H1 (cell line): ENCODE results near the gene SUCLG2. TPM values are rescaled to one million over a fixed set of nuclear protein-coding genes. Genes with fewer than 3 reads are reported as not detected.

Experiments
- CTCF ChIA-PET: fragments of 300-600 bp; sonication (Branson Sonifier 250); formaldehyde crosslinking; loops from one replicate; lab custom pipeline; 2021; ENCODE audit not compliant: partially characterized antibody; lab: Charles Lee
- POLR2A ChIA-PET: fragments of 300-600 bp; sonication (Branson Sonifier 250); formaldehyde crosslinking; loops from one replicate; lab custom pipeline; 2021; ENCODE audit warnings: inconsistent platforms; ENCODE audit not compliant: partially characterized antibody; lab: Charles Lee
- DNase-seq, 2 experiments: peaks; one replicate each; pipeline versions ENCODE4 v3.0.0 to v3.0.0-alpha.2; 2010 to 2022; ENCODE audit warnings: low spot score in 2 of 2, low read depth in 1 of 2, mixed read lengths in 1 of 2
- FAIRE-seq: peaks from 2 replicates; lab custom pipeline; 2011; peaks lifted over from hg19 to GRCh38; lab: Jason Lieb, UNC
- H2AFZ ChIP-seq: 2 replicates; pipeline ENCODE4 v1.8.1; 2012; ENCODE audit warnings: low read length, inconsistent platforms
- H2AK5ac ChIP-seq: 2 replicates; pipeline ENCODE4 v1.6.1; 2013; ENCODE audit warnings: low read depth, low read length
- H2BK120ac ChIP-seq: replicated peaks from 2 replicates; pipeline ENCODE3; 2013; ENCODE audit warnings: low read depth, low read length, inconsistent platforms
- H2BK12ac ChIP-seq: 2 replicates; pipeline ENCODE4 v1.6.1; 2013; ENCODE audit warnings: low read depth, low read length
- H2BK15ac ChIP-seq: 2 replicates; pipeline ENCODE4 v1.6.1; 2013; ENCODE audit warnings: low read length
- H2BK20ac ChIP-seq: 2 replicates; pipeline ENCODE4 v1.6.1; 2013; ENCODE audit warnings: low read length
- H2BK5ac ChIP-seq: 2 replicates; pipeline ENCODE4 v1.6.1; 2013; ENCODE audit warnings: low read depth, low read length
- H3K14ac ChIP-seq: 2 replicates; pipeline ENCODE4 v1.6.1; 2013; ENCODE audit warnings: inconsistent platforms; ENCODE audit not compliant: insufficient read length
- H3K18ac ChIP-seq: 2 replicates; pipeline ENCODE4 v1.6.1; 2013; ENCODE audit warnings: low read length; ENCODE audit errors: extremely low read depth
- H3K23ac ChIP-seq: 2 replicates; pipeline ENCODE4 v1.6.1; 2013; ENCODE audit warnings: inconsistent platforms; ENCODE audit not compliant: insufficient read length
- H3K23me2 ChIP-seq: 2 replicates; pipeline ENCODE4 v1.6.1; 2013; ENCODE audit warnings: low read depth, low read length
- H3K27ac ChIP-seq: 2 replicates; pipeline ENCODE4 v1.6.1; 2011; ENCODE audit warnings: low read depth, low read length, inconsistent platforms
- H3K27me3 ChIP-seq, 4 experiments: replicated peaks in 1 of 4; 1 replicate in 1 of 4; 2 replicates in 3 of 4; pipeline versions ENCODE4 v1.6.1 to v1.8.1; 2011 to 2013; ENCODE audit warnings: low read length in 3 of 4, mild to moderate bottlenecking in 3 of 4, inconsistent platforms in 2 of 4, mixed read lengths in 2 of 4, moderate library complexity in 1 of 4; ENCODE audit not compliant: control insufficient read depth in 3 of 4, insufficient read depth in 3 of 4; ENCODE audit errors: extremely low read depth in 1 of 4
- H3K36me3 ChIP-seq, 4 experiments: 2 replicates each; pipeline versions ENCODE4 v1.6.1 to v1.8.1; 2011 to 2013; ENCODE audit warnings: mild to moderate bottlenecking in 4 of 4, low read length in 3 of 4, moderate library complexity in 2 of 4, control low read depth in 1 of 4, inconsistent platforms in 1 of 4; ENCODE audit not compliant: insufficient read depth in 4 of 4, control insufficient read depth in 2 of 4
- H3K4ac ChIP-seq: replicated peaks from 2 replicates; pipeline ENCODE3; 2013; ENCODE audit warnings: low read length, low read depth, mixed read lengths, inconsistent platforms; ENCODE audit not compliant: insufficient read length
- H3K4me1 ChIP-seq, 4 experiments: replicated peaks in 1 of 4; 1 replicate in 1 of 4; 2 replicates in 3 of 4; pipeline versions ENCODE4 v1.6.1 to v1.8.1; 2011 to 2013; ENCODE audit warnings: low read length in 3 of 4, inconsistent platforms in 2 of 4, mixed read lengths in 1 of 4; ENCODE audit not compliant: insufficient read depth in 4 of 4, control insufficient read depth in 3 of 4
- H3K4me2 ChIP-seq, 2 experiments: 2 replicates each; pipeline versions ENCODE4 v1.6.1 to v1.8.1; 2011 to 2013; ENCODE audit warnings: low read depth in 2 of 2, low read length in 2 of 2, control low read depth in 1 of 2, inconsistent platforms in 1 of 2, mild to moderate bottlenecking in 1 of 2; ENCODE audit not compliant: insufficient read depth in 1 of 2
- H3K4me3 ChIP-seq, 4 experiments: fragments of 200-600, 300-600 bp in 1 of 4; sonication (generic), shearing (Covaris generic), sonication (Bioruptor Twin) in 1 of 4; 2 replicates each; pipeline versions ENCODE4 v1.5.1 to v1.8.1; 2011 to 2016; ENCODE audit warnings: low read length in 4 of 4, low read depth in 3 of 4, control low read depth in 2 of 4, inconsistent platforms in 2 of 4, mild to moderate bottlenecking in 2 of 4, mixed read lengths in 1 of 4, moderate library complexity in 1 of 4; ENCODE audit not compliant: insufficient read depth in 2 of 4; ENCODE audit errors: extremely low read depth in 1 of 4
- H3K56ac ChIP-seq: replicated peaks from 2 replicates; pipeline ENCODE3; 2013; ENCODE audit warnings: low read depth, mild to moderate bottlenecking, mixed read lengths, low read length, inconsistent platforms; ENCODE audit not compliant: insufficient read length
- H3K79me1 ChIP-seq: 2 replicates; pipeline ENCODE4 v1.6.1; 2013; ENCODE audit warnings: low read depth, low read length, control low read depth
- H3K79me2 ChIP-seq, 2 experiments: 2 replicates each; pipeline versions ENCODE4 v1.6.1 to v1.8.1; 2012 to 2013; ENCODE audit warnings: low read length in 2 of 2, mild to moderate bottlenecking in 2 of 2, inconsistent platforms in 1 of 2; ENCODE audit not compliant: insufficient read depth in 2 of 2, control insufficient read depth in 1 of 2
- H3K9ac ChIP-seq, 4 experiments: replicated peaks in 1 of 4; 1 replicate in 1 of 4; 2 replicates in 3 of 4; pipeline versions ENCODE4 v1.6.1 to v1.8.1; 2011 to 2013; ENCODE audit warnings: low read depth in 3 of 4, low read length in 3 of 4, control low read depth in 2 of 4, mild to moderate bottlenecking in 2 of 4, moderate library complexity in 2 of 4, inconsistent platforms in 1 of 4; ENCODE audit errors: extremely low read depth in 1 of 4
- H3K9me3 ChIP-seq, 2 experiments: 2 replicates each; pipeline versions ENCODE4 v1.6.1 to v1.8.1; 2012 to 2013; ENCODE audit warnings: mild to moderate bottlenecking in 2 of 2, moderate library complexity in 2 of 2, control low read depth in 1 of 2, inconsistent platforms in 1 of 2, low read depth in 1 of 2, low read length in 1 of 2, mixed read lengths in 1 of 2; ENCODE audit not compliant: insufficient read depth in 2 of 2
- H4K20me1 ChIP-seq, 2 experiments: replicated peaks in 1 of 2; 2 replicates each; pipeline versions ENCODE3 to v1.8.1; 2011 to 2013; ENCODE audit warnings: inconsistent platforms in 2 of 2, low read length in 2 of 2, mild to moderate bottlenecking in 1 of 2; ENCODE audit not compliant: insufficient read depth in 2 of 2, control insufficient read depth in 1 of 2
- H4K5ac ChIP-seq: 2 replicates; pipeline ENCODE4 v1.6.1; 2013; ENCODE audit warnings: low read length, low read depth, mixed read lengths, inconsistent platforms; ENCODE audit not compliant: insufficient read length
- H4K8ac ChIP-seq: 2 replicates; pipeline ENCODE4 v1.8.0; 2013; ENCODE audit warnings: mild to moderate bottlenecking, moderate library complexity, low read length, inconsistent platforms; ENCODE audit not compliant: insufficient read depth; ENCODE audit errors: extremely low read depth
- H4K91ac ChIP-seq: replicated peaks from 2 replicates; pipeline ENCODE3; 2013; ENCODE audit warnings: low read length, mixed read lengths, inconsistent platforms; ENCODE audit not compliant: insufficient read length
- BRCA1 ChIP-seq: IDR thresholded peaks from 2 replicates; pipeline ENCODE4 v1.6.1; 2012; ENCODE audit warnings: low read depth, low read length, improper control_type of control experiment
- HDAC6 ChIP-seq: IDR thresholded peaks from one replicate; pipeline ENCODE4 v1.7.1; 2012; ENCODE audit warnings: low read depth, mild to moderate bottlenecking, inconsistent platforms, low read length, moderate library complexity
- JUN ChIP-seq: IDR thresholded peaks from 2 replicates; pipeline ENCODE4 v1.6.1; 2011; ENCODE audit warnings: low read depth, mild to moderate bottlenecking, improper control_type of control experiment, low read length
- KDM4A ChIP-seq: IDR thresholded peaks from one replicate; pipeline ENCODE4 v1.7.1; 2012; ENCODE audit warnings: low read depth, mild to moderate bottlenecking, moderate library complexity, low read length, inconsistent platforms; ENCODE audit not compliant: severe bottlenecking
- NRF1 ChIP-seq: IDR thresholded peaks from 2 replicates; pipeline ENCODE4 v1.6.1; 2011; ENCODE audit warnings: mild to moderate bottlenecking, low read depth, low read length, improper control_type of control experiment
- RFX5 ChIP-seq: IDR thresholded peaks from 2 replicates; pipeline ENCODE4 v1.6.1; 2011; ENCODE audit warnings: low read depth, low read length, improper control_type of control experiment, borderline replicate concordance
- RNF2 ChIP-seq: fragments of 200-900, 300-1000 bp; sonication (generic); IDR thresholded peaks from 2 replicates; pipeline ENCODE4 v1.7.1; 2016; ENCODE audit warnings: borderline replicate concordance, low read depth, mild to moderate bottlenecking, antibody characterized with exemption, low read length; ENCODE audit not compliant: poor library complexity, severe bottlenecking; ENCODE audit errors: missing control alignments
- SAP30 ChIP-seq: fragments of 300-600 bp; sonication (generic); IDR thresholded peaks from 2 replicates; pipeline ENCODE4 v1.7.1; 2012; ENCODE audit warnings: low read length, moderate library complexity, mild to moderate bottlenecking, inconsistent platforms; ENCODE audit not compliant: insufficient read depth, insufficient replicate concordance
- SIRT6 ChIP-seq: IDR thresholded peaks from one replicate; pipeline ENCODE4 v1.7.1; 2012; ENCODE audit warnings: low read length, inconsistent platforms
- SRF ChIP-seq: IDR thresholded peaks from 2 replicates; pipeline ENCODE4 v1.6.1; 2011; ENCODE audit warnings: mild to moderate bottlenecking, low read depth, low read length, moderate library complexity
- TCF12 ChIP-seq: IDR thresholded peaks from 2 replicates; pipeline ENCODE4 v1.6.1; 2011; ENCODE audit warnings: low read depth, mild to moderate bottlenecking, low read length
- YY1 ChIP-seq: IDR thresholded peaks from 2 replicates; pipeline ENCODE4 v1.6.1; 2011; ENCODE audit warnings: low read depth, mild to moderate bottlenecking, low read length
- WGBS, 2 experiments: shearing (Covaris generic) in 1 of 2; methylation state at CpG; one replicate each; pipeline versions ENCODE4 v1.1.6 to v1.1.7; 2013 to 2015; ENCODE audit warnings: low lambda C conversion rate in 2 of 2, mixed read lengths in 2 of 2, inconsistent platforms in 1 of 2, low coverage in 1 of 2, missing lambda C conversion rate in 1 of 2; ENCODE audit not compliant: insufficient replicate concordance in 2 of 2, insufficient coverage in 1 of 2, insufficient read length in 1 of 2; ENCODE audit errors: extremely low coverage in 1 of 2, missing lambda C conversion rate in 1 of 2; 5-methylcytosine and 5-hydroxymethylcytosine counted together
- polyA plus RNA-seq, 7 experiments: library from polyadenylated mRNA; depleted of rRNA in 3 of 7; stranded (reverse) in 5 of 7; unstranded in 2 of 7; fragments of >200 nt in 5 of 7; fragments of 200-250 nt in 2 of 7; gene quantifications; 1 replicate in 5 of 7; 2 replicates in 1 of 7; 4 replicates in 1 of 7; pipeline versions ENCODE4 v1.2.1 to v1.2.3, GENCODE V29; 2011 to 2013; ENCODE audit warnings: missing spikeins in 2 of 7, mixed read lengths in 2 of 7
- total RNA-seq: library from RNA; stranded (reverse); fragmentation: NEBNext Ultra II Directional; extraction: Animal tissue kit (Norgen Biotek cat#: 25700); gene quantifications from 2 replicates; pipeline ENCODE4 v1.2.1, GENCODE V29; 2021
- TF ChIP-seq, protein P1 (sequence below): IDR thresholded peaks from 2 replicates; pipeline ENCODE4 v1.6.1; 2012; ENCODE audit warnings: inconsistent platforms

SUCLG2 gene
- total and polyA plus RNA-seq, 2 of the 8 experiments (the other 6 are each of a cell fraction or from before 2014, with no cell fraction given) = 12.9 to 46.2 TPM

DNA sequence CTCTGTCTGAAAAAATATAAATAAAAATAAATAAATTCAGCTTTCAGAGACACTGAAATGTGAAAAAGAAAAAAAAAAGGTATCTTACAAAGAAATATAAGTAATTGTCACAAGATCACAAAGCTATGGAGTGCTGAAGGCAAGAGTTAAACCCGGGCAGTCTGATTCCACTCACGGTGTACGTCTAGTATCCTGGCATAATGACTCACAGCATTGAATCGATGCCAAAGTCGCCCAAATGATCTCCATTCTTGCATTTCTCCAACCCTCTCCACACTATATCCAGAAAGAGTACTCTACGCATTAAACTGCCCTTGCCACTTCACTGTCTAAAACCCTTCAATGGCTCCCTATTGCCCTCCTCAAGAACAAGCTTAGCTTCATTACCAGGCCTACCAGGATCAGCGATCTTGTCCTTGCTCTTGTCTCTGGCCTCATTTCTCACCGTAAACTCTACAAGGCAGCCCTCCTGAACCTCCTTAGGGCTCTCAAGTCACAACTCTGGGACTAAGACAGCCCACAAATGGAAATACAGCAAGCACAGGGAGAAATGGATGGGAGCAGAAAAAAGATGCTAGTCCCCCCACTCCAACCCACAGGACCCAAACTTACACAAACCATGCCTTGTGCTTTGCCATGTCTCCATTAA is 7.7 kb downstream of the SUCLG2 start:
- no peak overlapping the region for H3K56ac ChIP-seq
- DNase-seq = no peak
- H3K79me1 ChIP-seq = peaks cover 2% of the 10 kb centered on the region; the same call in 1 of the 2 replicates
- H4K20me1 ChIP-seq = peaks cover 0 to 3% of the 10 kb centered on the region in 2 experiments
- no peak overlapping the region for H3K9ac ChIP-seq
- no peak overlapping the region for H3K4me3 ChIP-seq
- H4K8ac ChIP-seq = no peak overlapping the region
- no peak overlapping the region for H4K91ac ChIP-seq
- H2AK5ac ChIP-seq = no peak overlapping the region
- H3K36me3 ChIP-seq = peaks cover 0 to 3% (median 0%) of the 10 kb centered on the region in 4 experiments; a peak in 3 of 8 replicates
- no peak for FAIRE-seq
- no peak overlapping the region for H2BK20ac ChIP-seq
- no peak overlapping the region for H2AFZ ChIP-seq
- H3K23me2 ChIP-seq = no peaks in the 10 kb centered on the region
- ChIA-PET CTCF (no interaction called here), POLR2A (no interaction called here)
- no peak overlapping the region for H2BK120ac ChIP-seq
- H3K23ac ChIP-seq = no peak overlapping the region
- H3K27ac ChIP-seq = no peak overlapping the region
- H3K79me2 ChIP-seq = peaks cover 0 to 35% of the 10 kb centered on the region in 2 experiments; a peak in 2 of 4 replicates
- no peak overlapping the region for H2BK15ac ChIP-seq
- no peak overlapping the region for H3K14ac ChIP-seq
- no peak overlapping the region for H3K4ac ChIP-seq
- H4K5ac ChIP-seq = no peak overlapping the region
- no peak overlapping the region for H3K4me2 ChIP-seq
- no peaks in the 10 kb centered on the region for H3K9me3 ChIP-seq
- 94% methylated on average over 8 of the region's 8 CpGs; no CpG with 5 or more reads in 1 of the 2 experiments for WGBS, 2 experiments
- H3K18ac ChIP-seq = no peak overlapping the region
- H2BK12ac ChIP-seq = no peak overlapping the region
- H3K4me1 ChIP-seq = peaks cover 0 to 5% (median 1%) of the 10 kb centered on the region in 4 experiments; a peak in 2 of 7 replicates
- H3K27me3 ChIP-seq = no peaks in the 10 kb centered on the region
- H2BK5ac ChIP-seq = no peak overlapping the region
- TF ChIP-seq RNF2 = no peak
- no peak for TF ChIP-seq BRCA1
- no peak for TF ChIP-seq RFX5
- TF ChIP-seq JUN = no peak
- TF ChIP-seq SRF = no peak
- no peak for TF ChIP-seq YY1
- no peak for TF ChIP-seq SIRT6
- TF ChIP-seq SAP30 = no peak
- no peak for TF ChIP-seq KDM4A
- TF ChIP-seq, protein P1, sequence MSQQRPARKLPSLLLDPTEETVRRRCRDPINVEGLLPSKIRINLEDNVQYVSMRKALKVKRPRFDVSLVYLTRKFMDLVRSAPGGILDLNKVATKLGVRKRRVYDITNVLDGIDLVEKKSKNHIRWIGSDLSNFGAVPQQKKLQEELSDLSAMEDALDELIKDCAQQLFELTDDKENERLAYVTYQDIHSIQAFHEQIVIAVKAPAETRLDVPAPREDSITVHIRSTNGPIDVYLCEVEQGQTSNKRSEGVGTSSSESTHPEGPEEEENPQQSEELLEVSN = no peak
- no peak for TF ChIP-seq NRF1
- TF ChIP-seq TCF12 = no peak
- TF ChIP-seq HDAC6 = no peak
